ENCODE measurements around the gene SAA1.

GRCh38 chr11:18277565-18278271 is 11.7 kb downstream of the SAA1 start:
- TF ChIP-seq CTCF (IDR thresholded peaks at IDR 0.05) (no peak), REST (IDR thresholded peaks at IDR 0.05; ENCODE audit: insufficient read depth in 1 of 2, low read depth in 2 of 2, low read length in 1 of 2) (no peak), SIN3A (IDR thresholded peaks at IDR 0.05; ENCODE audit: borderline replicate concordance, insufficient read depth, low read depth, low read length) (no peak), POLR2AphosphoS5 (IDR thresholded peaks at IDR 0.05; ENCODE audit: low read depth, low read length) (no peak)
